HG03571 (cell line): Measurements from ENCODE around the gene FAXDC2.
A peak's percentile ranks its signal among the peaks of the same experiment; 100 is the strongest.

ENCODE experiments used
- ATAC-seq: cut with Tn5 transposase; IDR thresholded peaks from one replicate; pipeline ENCODE4 v1.9.1; 2021; ENCODE audit not compliant: unreplicated experiment

FAXDC2 gene

DNA sequence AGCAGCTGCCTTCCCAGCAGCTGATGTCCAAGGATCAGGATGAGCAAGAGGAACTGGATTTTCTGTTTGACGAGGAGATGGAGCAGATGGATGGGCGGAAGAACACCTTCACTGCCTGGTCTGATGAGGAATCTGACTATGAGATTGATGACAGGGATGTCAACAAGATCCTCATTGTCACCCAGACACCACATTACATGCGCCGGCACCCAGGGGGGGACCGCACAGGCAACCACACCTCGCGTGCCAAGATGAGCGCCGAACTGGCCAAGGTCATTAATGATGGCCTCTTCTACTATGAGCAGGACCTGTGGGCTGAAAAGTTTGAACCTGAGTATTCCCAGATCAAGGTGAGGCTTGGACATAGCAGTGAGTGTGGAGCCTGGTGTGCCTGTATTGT is 48.4 kb downstream of the FAXDC2 start:
- no peak for ATAC-seq

DNA sequence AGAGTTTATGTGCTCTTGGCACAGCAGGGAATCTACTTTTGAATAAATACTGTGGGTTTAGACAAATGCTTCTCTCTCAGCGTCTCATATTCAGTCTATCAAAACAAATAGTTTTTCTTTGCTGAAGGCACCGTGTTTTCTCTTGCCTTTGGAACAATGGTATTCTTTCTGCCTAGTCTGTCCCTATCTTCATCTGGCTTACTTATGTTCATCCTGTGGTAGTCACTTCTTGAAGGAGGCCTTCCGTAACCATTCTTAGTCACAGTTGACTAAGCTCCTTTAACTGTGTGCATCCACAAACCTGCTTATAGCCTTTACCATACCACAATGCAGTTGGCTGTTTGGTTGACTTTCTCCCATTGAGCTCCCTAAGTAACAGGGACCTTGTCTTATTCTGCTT is 49.3 kb downstream of the FAXDC2 start:
- no peak for ATAC-seq

DNA sequence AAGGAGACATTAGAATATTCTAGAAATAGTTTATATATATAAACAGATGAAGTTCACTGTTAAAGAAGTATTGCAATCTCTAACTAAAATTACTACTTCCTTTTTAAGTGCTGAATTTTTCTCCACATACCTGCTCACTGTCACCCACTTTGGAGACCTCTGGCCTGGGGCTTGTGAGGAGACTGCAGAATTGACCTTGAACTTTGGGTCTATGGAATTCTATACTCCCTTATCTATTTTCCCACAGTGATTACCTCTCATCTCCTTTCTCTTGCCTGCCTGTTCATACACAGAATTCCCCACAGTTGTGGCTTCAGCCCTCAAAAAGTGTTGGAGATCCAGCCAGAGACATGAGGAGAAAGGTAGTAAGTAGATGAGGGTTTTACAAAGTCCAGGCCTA is 49.8 kb downstream of the FAXDC2 start:
- no peak for ATAC-seq

DNA sequence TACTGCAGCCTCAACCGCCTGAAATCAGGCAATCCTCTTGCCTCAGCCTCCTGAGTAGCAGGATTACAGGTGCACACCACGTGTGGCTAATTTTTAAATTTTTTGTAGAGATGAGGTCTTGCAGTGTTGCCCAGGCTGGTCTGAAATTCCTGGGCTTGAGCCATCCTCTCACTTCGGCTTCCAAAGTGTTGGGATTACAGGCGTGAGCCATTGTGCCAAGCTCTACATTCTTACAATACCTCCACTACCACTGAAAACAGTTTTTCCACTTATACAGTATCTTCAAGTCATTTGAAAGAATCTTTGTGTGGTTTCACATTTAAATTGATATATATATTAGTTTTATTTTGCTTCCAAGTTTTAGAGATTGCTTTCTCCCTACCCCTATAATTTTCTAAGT is 52.6 kb downstream of the FAXDC2 start:
- ATAC-seq, result no peak

DNA sequence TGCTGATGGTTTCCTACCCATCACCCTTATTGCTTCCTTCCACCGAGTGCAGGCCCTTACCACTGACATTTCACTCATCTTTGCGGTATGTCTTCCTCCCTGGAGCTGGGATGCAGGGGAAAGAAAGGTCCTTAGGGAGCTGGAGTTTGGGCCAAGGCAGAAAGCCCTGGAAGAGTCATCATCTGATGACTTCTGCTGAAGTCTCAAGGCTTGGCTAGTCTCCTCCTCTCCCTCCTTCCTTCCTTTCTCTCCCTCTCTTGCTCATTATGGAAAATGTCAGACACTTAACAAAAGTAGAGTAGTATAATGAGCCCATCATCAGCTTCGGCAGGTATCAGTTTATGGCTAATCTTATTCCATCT is 55.2 kb downstream of the FAXDC2 start:
- no peak for ATAC-seq

DNA sequence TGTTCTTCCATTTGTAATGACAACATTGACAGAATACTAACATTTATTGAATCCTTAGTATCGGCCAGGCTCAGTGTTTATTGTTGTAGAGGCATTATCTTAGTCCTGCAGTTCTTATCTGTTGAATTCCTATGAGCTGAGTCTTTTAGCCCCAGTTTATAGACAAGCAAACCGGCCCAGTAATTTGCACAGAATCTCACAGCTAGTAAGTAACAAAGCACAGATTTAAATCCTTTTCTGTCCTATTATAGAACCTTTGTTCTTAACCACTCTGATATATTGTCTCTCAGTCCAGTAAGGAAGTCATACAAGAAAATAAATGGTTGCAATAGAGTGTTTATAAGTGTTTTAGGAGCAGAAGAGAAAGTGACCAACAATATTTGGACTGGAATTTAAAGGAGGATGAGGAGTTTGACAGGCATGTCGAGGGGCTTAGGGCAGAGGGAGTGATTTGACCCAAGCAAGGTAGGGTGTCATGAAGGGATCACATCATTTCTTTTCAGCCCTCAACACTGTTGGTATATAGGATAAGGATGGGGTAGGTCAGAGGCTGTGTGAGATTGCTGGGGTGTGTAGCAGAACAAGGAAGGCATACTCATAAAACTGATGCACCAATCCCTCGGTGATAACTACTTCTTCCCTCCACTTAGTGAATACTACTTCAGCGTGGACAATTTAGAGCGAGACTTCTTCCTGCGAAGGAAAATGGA is 55.7 kb downstream of the FAXDC2 start:
- no peak for ATAC-seq

DNA sequence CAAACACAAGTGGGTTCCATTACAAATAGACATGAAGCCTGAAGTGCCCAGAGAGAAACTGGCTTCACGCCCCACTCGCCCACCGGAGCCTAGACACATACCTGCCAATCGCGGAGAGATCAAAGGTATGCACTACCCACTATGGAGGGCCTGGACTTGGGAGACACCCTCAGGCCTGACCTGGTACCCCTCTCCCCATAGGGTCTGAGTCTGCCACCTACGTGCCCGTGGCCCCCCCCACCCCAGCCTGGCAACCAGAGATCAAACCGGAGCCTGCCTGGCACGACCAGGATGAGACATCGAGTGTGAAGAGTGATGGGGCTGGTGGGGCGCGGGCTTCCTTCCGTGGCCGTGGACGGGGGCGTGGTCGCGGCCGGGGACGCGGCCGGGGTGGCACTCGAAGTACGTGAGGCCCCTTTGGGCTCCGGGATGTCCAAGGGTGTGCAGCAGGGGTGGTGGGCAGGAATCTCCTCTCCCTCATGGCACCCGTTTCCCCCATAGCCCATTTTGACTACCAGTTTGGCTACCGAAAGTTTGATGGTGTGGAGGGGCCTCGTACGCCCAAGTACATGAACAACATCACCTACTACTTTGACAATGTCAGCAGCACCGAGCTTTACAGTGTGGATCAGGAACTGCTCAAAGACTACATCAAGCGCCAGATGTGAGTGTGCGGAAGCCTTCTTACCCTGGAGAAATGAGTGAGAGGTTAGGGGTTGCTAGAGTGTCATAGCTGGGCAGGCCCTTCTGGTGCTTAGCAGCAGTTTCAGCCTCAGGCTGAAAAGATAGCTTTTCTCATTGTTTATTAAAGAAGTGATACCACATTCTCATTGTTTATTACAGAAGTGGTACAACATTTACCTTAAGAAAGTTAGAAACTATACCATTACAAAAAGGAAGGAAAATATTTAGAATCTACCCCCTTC is 56.5 kb downstream of the FAXDC2 start:
- no peak for ATAC-seq

DNA sequence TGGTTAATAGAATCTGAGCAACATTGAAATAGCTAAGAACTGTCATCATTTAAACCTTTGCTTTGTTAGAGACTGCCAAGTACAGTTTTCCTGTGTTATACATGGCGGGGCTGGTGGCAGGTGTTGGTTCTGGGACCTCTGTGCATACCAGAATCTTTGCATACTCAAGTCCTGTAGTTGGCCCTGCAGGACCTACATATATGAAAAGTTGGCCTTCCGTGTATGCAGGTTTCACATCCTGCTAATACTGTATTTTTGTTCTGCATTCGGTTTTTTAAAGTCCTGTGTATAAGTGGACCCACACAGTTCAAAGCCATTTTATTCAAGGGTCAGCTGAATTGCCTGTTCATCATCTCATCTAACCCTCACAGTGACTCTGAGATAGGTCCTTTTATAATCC is 58.9 kb downstream of the FAXDC2 start:
- ATAC-seq, result peak; percentile 45

DNA sequence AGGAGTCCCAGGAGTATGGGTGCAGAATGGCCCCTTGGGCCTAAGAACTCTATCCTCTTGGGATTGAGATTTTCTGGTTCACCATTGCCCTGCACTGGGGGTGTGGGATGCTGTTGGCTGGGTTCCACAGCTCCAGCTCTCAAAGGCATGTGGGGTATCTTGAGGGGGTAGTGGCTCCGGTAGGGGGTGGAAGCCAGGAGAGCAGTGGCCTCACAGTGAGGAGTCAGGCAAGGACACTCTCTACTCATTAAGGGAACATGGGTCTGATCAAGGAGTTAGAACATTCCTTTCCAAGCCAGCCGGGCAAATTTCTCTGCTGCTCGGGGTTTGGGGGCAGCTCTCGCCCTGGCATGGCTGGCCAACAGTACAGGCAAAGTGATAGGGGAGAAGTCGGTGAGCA is 62.2 kb downstream of the FAXDC2 start:
- ATAC-seq, result no peak

DNA sequence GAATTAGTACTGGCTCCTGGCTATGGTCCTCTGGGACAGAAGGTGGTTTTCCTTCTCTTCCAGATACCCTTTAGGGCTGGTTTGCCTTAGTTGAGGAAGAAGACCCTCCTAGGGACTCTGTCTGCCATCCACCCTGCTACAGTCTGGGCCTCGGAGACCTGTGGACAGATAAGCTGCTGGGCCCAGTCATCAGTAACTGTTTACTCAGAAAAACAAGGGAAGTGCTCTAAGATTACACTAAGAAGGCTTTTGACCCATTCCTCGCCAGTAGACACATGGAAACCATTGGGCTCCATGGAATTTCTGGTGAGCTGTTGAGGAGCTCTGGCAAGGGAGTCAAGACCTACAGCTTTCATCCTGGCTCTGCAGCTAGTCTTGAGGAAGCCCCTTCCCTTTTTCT is 64.0 kb downstream of the FAXDC2 start:
- no peak for ATAC-seq

DNA sequence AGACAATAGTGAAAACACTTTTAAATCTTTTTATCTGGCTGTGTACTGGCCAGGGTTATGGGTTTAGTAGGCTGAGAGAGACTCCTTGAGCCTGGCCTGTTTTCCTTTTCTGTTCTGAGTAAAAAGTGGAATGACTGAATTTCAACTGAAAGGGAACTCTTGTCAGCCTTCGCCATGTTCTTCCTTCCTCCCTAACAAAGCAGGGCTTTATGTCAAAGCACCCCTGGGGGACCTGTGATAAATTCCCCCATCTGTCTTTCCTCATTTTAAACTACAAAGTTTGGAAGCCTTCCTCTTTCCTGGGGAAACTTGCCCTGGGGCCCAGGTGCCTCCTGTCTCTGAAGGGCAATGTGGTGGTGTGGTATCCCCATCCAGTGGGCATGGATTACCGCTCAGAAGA is 65.5 kb downstream of the FAXDC2 start:
- no peak for ATAC-seq

DNA sequence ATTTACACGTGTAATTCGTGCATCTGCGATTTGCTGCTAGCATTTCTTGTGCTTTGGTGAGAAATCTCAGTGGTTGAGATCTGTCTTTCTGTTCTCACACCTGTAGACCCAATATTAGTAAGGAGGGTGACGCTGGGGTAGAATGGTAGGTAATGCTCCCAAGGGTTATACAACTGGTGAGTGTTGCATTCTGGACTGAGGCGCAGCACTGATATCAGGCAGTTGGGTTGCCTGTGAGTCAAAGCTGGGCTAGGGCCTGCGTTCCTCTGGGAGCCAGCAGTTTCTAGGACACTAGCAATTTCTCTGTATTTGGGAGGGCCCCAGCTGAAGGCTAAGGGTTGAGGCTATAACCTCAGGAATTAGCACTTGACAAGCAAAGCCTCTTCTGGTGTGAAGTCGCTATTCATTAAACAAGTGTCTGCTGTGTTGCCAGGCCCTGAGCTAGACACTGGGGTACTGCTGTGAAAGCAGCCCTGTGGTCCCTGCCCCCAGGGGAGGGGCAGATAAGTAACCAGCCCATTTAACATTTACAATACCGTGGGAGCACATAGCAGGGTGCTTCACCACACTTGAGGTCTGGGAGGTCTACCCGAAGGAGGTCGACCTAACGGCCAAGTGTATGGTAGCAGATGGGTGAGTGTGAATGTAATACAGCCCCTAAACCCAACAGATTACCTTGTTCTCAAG is 66.5 kb downstream of the FAXDC2 start:
- peak; percentile 40 for ATAC-seq

DNA sequence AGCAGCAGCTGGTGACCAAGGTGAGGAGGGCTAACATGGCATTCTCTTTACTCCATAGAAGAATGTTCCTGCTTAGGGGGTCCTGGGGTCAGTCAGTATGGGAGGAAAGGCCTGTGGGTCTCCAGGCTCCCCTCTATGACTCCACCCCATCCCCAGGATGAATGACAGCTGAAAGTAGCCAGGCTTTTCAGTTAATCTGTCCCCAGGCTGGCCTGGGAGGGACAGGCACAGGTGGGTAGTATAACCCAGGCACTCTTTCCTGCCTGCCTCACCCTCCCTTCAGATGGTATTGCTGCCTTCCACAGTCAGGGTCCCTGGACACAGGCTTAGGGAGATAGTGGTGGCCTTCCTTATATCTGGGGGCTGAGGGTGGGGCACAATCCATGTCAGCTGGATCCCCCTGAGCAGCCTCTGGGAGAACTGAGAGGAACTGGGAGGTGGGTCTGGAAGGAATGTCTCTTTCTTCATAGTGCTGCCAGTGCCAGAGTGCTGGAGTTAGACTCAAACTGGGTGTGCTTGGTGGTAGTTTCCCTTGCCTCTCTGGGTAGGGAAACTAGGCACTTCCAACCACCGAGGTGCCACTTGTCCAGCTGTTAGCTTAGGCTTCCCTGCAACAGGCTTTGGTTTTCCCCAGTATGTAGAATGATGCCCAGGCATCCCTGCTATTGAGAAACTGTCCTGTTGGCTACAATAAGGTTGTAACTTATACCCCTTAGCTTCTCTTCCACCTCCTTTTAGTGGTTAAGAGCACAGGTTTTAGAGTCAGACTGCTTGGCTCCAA is 67.4 kb downstream of the FAXDC2 start:
- no peak for ATAC-seq

DNA sequence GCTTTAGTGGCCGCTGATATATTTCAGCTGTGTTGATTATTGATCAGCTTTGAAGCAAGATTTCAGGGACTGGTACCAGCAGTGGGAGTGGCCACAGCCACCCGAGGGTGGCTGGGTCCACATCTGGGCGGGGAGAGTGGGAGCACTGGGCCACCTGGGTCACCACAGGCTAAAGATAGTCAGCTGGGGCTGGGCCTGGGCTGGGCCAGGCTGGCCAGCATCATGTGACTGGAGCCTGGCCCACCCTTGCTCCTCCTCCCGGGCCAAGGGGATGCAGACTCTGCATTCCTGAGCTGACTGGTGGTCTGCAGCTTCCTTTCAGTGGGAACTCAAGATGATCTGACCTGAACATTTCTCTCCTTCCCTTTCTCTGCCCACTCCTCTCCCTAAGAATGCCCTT is 68.1 kb downstream of the FAXDC2 start:
- ATAC-seq, result no peak

DNA sequence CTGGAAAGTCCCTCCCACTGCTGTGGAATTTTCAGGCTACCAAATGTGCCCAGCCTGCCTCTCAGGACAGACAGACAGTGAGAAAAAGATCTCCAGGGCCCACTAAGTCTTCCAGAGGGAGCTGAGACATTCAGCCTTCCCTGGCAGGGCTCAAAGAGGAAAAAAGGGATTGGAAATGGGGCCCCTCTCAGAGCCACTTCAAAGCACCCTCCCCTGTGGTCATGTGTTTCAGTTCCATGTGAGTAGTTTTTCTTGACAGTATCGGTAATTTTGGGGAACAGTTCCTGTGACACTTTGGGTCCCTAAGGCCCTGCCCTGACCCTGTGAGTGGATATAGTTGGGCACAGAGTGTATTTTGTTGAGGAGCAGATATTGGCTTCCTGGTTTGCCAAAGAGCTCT is 70.3 kb downstream of the FAXDC2 start:
- no peak for ATAC-seq

DNA sequence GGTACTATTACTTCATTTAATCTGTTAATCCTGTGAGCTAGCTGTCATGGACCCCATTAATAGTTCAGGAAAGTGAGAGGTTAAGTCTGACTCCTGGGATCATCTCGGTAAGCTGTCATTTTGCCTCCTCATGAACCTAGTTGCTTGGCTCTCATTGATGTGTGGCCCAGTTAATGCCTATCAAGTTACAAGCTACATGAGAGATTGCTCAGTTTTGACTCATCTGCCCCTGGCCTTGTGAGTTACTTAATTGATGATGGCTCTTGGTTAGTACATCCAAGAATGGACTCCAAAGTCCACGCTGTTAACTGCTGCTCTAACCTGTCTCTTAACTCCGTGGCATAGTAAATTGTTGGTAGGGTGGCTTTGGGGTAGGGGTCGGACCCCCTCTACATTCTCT is 71.3 kb downstream of the FAXDC2 start:
- ATAC-seq, result no peak

DNA sequence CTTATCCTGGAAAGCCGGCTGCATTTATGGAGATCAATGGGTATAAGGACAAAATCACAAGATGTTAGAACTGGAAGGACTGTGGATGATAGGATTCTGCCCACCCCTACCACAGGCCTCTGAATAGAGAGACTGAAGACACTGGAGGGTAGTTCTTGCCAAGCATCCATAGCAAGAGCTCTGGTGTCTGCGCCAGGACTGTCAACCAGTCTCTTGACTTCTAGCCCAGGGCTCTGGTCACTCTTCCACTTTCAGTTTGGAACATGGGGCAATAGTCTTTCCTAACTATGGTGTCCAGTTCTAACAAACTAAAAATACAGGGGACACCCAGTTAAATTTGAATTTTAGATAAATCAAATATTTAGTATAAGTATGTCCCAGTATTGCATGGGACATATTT is 71.9 kb downstream of the FAXDC2 start:
- ATAC-seq, result no peak

DNA sequence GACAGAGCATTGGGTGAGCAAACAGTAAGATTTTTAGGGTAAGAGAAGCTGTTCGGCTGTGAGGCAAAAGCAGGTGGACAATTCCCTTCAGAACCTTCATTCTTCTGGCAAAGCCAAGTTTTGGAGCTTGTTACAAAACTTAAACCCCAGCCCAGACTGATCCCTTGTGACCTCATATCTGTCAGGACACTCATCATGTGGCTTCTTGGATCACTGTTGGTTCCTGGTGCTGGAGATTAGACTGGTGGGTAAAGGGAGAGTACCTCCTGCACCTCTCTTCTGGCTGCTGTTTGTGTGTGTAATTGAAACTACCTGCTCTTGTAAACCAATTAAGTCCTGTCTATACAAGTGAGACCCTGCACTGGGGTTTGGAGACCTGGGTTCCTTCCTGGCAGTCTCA is 74.2 kb downstream of the FAXDC2 start:
- ATAC-seq, result no peak

DNA sequence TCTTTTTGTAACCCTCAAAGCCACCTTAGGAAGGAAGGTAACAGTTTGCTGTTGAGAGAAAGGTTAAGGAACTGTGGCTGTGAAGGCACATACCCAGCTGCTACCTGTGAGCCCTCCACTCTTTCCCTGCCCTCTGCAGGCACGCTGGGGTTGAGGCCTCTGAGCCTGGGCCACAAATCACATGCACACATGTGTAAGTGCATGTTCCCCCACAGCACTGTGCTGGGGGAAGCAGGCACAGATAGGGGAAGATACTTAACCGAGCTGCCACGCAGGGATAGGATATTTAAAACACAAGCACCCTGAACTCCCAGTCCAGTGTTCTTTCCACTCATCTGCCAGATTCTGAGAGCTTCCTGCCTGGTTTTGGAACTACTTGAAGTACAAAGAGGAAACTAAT is 77.1 kb downstream of the FAXDC2 start:
- ATAC-seq, result no peak

DNA sequence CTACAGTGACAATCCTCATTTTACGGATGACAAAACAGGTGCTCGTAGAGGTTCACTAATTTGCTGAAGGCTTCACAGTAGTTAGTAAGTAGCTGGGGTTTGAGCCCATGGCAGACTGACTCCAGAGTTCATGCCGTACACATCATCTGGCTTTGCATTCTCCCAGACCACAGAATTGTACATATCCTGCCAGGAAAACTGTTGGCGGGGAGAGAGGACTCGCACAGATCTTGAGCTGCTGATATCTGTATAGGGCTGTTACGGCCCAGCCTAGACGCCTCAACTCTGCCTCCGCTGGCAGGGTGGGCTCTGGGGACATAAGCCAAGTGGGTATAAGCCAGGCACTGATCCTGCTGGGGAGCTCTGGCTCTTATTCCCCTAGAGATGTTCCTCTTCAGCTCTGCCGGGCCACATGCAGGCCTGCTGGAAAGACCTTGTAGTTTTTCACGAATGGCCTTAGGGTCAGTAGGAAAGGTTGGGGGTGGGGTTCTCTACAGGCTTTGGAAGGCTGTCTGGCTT is 79.0 kb downstream of the FAXDC2 start:
- ATAC-seq, result no peak

DNA sequence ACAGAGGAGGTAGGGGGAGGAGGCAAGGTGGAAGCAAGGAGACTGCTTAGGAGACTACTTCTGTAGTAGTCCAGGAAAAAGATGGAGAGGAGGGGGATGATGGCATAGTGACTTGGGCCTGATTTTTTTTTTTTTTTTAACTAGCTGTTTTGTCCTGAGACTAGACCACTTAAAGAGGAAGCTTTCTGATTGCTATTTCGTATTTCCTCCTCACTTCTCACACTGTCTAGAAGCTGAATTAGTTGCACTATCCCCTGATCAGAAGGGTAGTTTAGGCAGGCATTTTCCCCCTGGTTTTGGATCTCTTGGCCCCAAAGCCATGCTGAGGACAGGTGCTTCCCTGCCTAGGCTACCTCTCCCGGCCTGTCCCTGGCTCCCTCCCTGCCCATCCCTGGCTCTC is 80.3 kb downstream of the FAXDC2 start:
- ATAC-seq, result no peak
